Measurements from ENCODE around the gene AQP6.
A peak's percentile ranks its signal among the peaks of the same experiment; 100 is the strongest.

Gene AQP6

GRCh38 chr12:49943625-49943960, 29.2 kb upstream of the AQP6 start:
- DNase-seq = no peak

DNA sequence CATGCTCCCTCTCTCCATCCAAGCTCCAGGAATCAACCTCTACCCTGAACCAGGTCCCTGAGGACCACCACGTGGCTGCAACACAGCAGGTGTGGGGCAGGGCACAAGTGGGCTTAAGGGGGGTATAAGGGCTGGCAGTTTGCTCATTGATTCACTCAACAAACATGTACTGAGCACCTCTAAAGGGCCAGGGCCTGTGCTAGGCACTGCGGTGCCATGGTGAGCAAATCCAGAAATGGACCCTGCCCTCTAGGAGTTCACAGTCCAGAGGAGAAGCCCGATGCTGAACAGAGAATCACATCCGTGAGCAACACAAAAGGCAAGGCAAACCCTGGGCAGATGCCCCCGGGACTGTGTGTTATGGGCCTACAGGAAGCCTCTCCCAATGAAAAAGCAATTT, 28.7 kb upstream of the AQP6 start:
- no peak for DNase-seq

GRCh38 chr12:49944718-49945117, 28.0 kb upstream of the AQP6 start:
- no peak for DNase-seq

GRCh38 chr12:49945394-49946080, 27.2 kb upstream of the AQP6 start:
- peak; percentile 83 for DNase-seq

DNA sequence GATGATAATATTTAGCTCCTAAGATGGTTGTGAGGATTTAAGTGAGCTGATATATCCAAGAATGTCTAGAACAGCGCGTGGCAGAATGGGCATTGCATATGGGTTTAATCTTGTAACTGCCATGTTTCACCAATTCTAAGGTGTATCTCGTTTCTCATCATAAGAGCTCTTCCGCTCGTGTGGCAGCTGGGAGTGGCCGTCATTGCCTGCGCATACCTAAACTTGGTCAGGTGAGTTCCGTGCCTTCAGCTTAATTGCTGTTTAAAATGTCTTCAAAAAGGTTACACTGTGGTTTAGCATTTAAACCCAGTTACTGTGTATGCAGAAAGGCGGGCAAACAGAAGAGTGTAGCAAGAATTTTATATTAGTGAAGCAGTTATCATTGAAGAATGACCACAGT, 26.7 kb upstream of the AQP6 start:
- no peak for DNase-seq

DNA sequence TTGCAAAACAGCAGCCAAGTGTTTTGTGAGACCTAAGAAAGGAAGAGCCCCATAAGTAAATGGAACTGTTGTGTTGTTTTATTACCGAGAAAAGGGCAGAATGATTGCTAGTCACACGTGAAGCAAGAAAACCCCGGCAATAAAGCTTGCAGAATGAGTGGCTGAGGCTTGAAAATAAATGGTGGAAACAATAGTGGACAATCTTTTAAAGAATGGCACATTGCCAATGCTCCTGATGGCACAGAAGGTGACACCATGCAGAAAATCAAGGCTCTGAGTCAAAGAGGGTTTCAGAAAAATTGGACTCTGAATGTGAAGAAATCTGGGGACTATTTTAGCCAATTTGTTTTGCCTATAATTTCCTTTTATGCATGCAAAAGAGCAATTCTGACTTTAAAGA, 26.2 kb upstream of the AQP6 start:
- DNase-seq = no peak

GRCh38 chr12:49947593-49948226, 25.0 kb upstream of the AQP6 start:
- DNase-seq = peak; percentile 21

GRCh38 chr12:49948866-49949845, 23.6 kb upstream of the AQP6 start:
- no peak for DNase-seq

DNA sequence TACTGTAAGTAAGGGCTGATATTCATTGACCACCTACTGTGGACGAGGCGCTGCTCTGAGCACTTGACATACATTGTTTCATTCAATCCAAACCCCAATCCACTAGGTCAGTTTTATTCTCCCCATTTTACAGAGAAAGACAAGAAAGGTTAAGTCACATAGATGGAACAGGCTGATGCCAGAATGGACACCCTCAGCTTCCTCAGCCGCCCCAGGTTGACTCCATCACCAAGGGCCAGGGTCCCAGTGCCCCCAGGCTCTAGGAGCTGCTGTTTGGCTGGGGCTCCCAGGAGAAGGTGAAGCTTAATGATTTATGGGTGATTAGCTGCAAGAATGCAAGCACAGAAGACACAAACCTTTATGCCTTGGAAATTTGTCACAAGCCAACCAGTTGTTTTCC, 22.9 kb upstream of the AQP6 start:
- no peak for DNase-seq

DNA sequence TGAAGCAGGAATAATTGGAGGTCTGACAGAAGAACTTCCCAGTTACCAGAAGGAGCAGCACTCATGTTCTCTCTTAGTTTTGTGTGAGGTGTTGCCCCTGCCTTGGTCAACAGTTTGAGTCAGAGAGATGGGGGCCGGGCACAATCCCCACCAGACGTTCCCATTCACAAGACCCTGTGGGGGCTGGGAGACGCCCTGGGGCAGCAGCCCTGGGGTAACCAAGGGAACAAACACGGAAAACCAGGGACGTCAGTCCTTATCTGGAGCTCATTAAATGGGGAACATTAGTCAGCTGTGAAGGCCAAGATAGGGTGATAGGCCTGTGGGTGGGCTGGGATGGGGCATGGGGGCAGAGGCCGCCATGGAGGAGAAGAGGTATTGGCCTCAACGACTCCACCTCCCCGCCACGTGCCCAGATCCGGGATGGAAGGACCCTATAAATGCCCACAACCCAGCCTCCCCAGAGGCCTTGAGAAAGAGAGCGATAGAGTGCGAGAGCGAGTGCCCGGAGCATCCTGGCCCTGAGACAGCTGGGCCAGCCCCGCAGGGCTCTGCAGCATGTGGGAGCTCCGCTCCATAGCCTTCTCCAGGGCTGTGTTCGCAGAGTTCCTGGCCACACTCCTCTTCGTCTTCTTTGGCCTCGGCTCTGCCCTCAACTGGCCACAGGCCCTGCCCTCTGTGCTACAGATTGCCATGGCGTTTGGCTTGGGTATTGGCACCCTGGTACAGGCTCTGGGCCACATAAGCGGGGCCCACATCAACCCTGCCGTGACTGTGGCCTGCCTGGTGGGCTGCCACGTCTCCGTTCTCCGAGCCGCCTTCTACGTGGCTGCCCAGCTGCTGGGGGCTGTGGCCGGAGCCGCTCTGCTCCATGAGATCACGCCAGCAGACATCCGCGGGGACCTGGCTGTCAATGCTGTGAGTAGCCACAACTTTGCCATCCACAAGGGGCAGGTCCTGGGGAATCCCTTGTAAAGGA, 22.2 kb upstream of the AQP6 start, which contains the start of gene AQP2:
Gene AQP2, plus strand, starts transcription at position 465 of the 979 bp plus-strand sequence. Its CDS starts 94 bp downstream, at position 559.
- DNase-seq = no peak

DNA sequence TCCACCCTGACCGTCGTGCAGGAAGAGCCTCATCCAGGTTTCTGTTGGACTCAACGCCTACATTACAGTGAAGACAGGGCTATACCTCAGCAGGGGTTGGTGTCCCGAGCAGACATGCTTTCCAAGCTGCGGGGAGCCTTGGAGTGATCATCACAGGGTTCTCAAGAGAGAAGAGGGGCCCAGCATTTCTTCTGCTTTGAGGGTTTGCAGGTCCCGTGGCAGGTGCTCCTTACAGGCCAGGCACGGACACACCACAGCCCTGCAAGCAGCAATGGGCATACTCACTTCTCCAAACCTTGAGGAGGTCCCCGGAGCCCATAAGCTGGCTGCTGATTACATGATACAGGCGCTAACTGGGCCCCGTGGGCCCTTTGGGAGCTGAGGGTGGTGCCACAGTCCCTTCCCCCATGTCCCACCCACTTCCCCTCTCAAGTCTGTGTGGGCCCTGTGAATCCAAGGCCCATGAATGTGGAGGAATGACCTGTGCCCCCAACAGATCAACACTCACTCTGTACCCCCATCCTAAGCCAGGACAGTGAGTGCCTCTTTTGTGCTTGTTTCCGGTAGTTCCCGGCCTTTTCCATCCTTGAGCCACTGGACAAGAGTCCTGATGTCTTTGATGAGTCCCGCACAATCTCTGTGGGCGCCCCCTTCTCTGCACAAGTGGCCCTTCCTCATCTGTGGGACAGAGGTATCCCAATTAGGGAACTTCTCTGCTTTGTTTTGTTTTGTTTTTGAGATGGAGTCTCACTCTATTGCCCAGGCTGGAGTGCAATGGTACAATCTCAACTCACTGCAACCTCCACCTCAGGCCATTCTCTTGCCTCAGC, 21.1 kb upstream of the AQP6 start:
- DNase-seq = no peak

DNA sequence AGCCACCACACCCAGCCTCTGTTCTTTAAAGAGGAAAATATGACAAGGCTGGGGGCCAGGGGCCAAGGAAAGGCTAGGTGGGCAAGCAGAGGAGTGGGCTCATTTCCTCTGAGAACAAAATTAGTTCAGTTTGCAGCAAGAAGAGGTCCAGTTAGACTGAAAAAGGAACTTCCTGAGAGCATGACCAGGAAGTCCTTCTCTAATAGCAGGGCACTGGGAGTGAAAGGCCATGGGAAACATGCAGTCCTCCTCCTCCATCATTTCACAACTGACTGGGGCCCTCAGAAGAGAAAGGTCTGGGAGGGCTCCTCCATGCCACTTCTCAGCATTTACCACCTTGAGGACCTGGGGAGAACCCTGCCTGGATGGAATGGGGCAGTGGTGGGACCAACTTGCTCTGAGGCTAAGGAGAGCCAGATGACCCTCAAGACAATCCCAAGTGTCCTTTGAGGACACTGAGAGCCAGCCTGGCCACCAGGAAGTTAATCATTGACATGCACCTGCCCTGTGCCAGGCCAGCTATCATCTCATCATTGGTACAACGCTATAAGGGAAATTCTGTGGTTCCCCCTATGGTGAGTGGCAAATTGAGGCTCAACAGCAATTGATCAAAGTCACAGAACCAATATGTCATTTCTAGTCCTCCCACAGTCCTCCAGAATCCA, 20.2 kb upstream of the AQP6 start:
- peak; percentile 49 for DNase-seq

- no peak for DNase-seq
Observed at GRCh38 chr12:49953151-49953550, 19.6 kb upstream of the AQP6 start.

GRCh38 chr12:49953961-49954846, 18.5 kb upstream of the AQP6 start:
- DNase-seq = peak; percentile 55

DNA sequence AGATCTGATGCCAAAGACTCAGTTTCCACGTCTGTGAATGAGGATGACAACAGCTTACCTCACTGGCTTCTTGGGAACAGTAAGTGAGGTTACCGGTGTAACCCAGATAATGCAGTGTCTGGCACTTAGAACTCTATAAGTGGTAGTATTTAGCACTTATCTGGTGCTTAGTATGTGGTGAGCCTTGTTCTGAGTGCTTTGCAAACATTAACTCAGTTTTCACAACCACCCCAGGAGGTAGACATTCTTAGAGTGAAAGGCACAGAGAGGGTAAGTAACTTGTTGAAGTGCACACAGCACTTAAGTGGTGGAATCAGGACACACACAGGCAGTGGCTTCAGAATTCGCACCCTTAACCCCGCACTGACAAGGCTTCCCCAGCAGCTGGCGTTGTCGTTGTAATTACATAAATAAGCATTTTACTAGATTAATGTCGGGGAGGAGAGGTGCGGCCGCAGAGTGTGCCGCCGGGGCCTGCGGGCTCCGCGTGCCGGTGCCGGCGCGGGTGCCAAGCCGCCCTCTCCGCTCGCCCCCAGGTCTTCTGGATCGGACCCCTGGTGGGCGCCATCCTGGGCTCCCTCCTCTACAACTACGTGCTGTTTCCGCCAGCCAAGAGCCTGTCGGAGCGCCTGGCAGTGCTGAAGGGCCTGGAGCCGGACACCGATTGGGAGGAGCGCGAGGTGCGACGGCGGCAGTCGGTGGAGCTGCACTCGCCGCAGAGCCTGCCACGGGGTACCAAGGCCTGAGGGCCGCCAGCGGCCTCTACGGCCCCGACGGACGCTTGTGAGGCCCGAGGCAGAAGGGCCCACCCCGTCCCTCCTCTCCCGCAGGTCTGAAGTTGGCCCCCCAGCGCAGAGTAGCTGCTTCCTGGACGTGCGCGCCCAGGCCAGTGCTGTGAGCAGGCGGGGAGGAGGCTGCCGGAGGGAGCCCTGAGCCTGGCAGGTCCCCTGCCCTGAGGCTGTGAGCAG, 17.6 kb upstream of the AQP6 start:
- peak; percentile 38 for DNase-seq

DNA sequence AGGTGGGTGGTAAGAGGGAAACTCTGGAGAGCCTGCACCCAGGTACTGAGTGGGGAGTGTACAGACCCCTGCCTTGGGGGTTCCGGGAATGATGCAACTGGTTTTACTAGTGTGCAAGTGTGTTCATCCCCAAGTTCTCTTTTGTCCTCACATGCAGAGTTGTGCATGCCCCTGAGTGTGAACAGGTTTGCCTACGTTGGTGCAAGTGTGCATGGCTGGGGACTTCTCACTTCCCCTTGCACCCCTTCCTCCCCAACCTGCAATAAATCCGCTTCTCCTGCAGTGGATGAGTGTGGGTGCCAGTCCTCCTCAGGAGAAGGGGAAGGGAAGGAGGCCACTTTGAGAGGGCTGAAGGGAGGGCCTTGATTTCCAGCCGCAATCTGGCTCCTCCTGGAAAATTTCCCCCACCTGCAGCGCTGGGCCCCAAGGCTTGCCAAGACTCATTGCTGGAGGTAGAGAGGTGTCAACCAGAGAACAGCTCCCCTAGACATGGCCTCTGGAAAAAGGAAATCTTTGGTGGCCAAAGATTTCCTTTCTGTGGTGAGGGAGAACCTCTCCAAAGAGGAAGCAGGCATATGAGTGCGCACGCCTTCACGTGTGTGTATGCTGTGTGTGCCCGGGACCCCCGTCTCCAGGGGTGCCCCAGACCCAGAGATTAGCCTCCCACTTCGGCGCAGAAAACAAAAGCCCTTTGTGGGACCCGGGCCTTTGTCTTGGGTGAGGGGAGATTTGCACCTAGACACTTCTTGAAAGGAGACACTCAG, 16.7 kb upstream of the AQP6 start:
- DNase-seq = no peak

- DNase-seq = no peak
Observed at GRCh38 chr12:49956663-49957569, 15.8 kb upstream of the AQP6 start.
